ENCODE data around the gene PLOD1. TPM values are rescaled to one million over a fixed set of nuclear protein-coding genes. Genes with fewer than 3 reads are reported as not detected.

PLOD1 gene
- total and polyA plus RNA-seq, 4 donors = 33.5 to 112 (median 79.1) TPM

- H3K36me3 ChIP-seq (ENCODE audit: control insufficient read depth in 4 of 4, insufficient read depth in 4 of 4, low read length in 4 of 4) = peaks cover 4 to 43% (median 8%) of the 10 kb centered on the region in 4 donors
- TF ChIP-seq CTCF (IDR thresholded peaks at IDR 0.05; ENCODE audit: control extremely low read depth, extremely low read depth) = no peak
These were observed 14.9 kb upstream of the PLOD1 start for GRCh38 chr1:11919621-11920020.

GRCh38 chr1:11920239-11920903 lies 14.1 kb upstream of the PLOD1 start:
- peak overlapping the region; percentile 14 to 32 for H3K27ac ChIP-seq (ENCODE audit: low read depth in 1 of 2, low read length in 1 of 2)
- peaks cover 4 to 15% (median 9%) of the 10 kb centered on the region in 5 donors for H3K4me1 ChIP-seq (ENCODE audit: control insufficient read depth in 5 of 5, insufficient read depth in 5 of 5, low read length in 5 of 5)
- TF ChIP-seq CTCF (IDR thresholded peaks at IDR 0.05; ENCODE audit: control extremely low read depth, extremely low read depth) = no peak
- DNase-seq (no peak), ATAC-seq (ENCODE audit: insufficient read depth, low FRiP score) (no peak)
- 75 to 80% methylated on average over 12 of the region's 12 CpGs for WGBS, 2 donors
- no peaks in the 10 kb centered on the region for H3K9me3 ChIP-seq (ENCODE audit: control insufficient read depth in 4 of 4, insufficient read depth in 3 of 4, low read length in 3 of 4)
- H3K27me3 ChIP-seq (ENCODE audit: control insufficient read depth in 3 of 3, insufficient read depth in 3 of 3, low read length in 2 of 3) = no peaks in the 10 kb centered on the region
- H3K36me3 ChIP-seq (ENCODE audit: control insufficient read depth in 4 of 4, insufficient read depth in 4 of 4, low read length in 4 of 4) = peaks cover 4 to 43% (median 8%) of the 10 kb centered on the region in 4 donors
- no peak overlapping the region for H3K9ac ChIP-seq (ENCODE audit: insufficient read depth in 1 of 2, low read length in 2 of 2)
- no peak overlapping the region for H3K4me3 ChIP-seq

More at GRCh38 chr1:11919621-11920020, 14.9 kb upstream of the PLOD1 start:
- DNase-seq = no peak
- H3K4me1 ChIP-seq (ENCODE audit: control insufficient read depth in 5 of 5, insufficient read depth in 5 of 5, low read length in 5 of 5) = peaks cover 1 to 14% (median 5%) of the 10 kb centered on the region in 5 donors
- H3K9me3 ChIP-seq (ENCODE audit: control insufficient read depth in 4 of 4, insufficient read depth in 3 of 4, low read length in 3 of 4) = no peaks in the 10 kb centered on the region
- H3K9ac ChIP-seq (ENCODE audit: insufficient read depth in 1 of 2, low read length in 2 of 2) = no peak overlapping the region
- ATAC-seq (ENCODE audit: insufficient read depth, low FRiP score) = no peak
- no peak overlapping the region for H3K27ac ChIP-seq (ENCODE audit: low read depth in 1 of 2, low read length in 1 of 2)
- 88% methylated on average over 11 of the region's 11 CpGs for WGBS, 2 donors
- H3K27me3 ChIP-seq (ENCODE audit: control insufficient read depth in 3 of 3, insufficient read depth in 3 of 3, low read length in 2 of 3) = no peaks in the 10 kb centered on the region
- H3K4me3 ChIP-seq = no peak overlapping the region

GRCh38 chr1:11921022-11921421 lies 13.5 kb upstream of the PLOD1 start:
- Histone ChIP-seq H3K9ac (ENCODE audit: insufficient read depth in 1 of 2, low read length in 2 of 2) (no peak overlapping the region), H3K36me3 (ENCODE audit: control insufficient read depth in 4 of 4, insufficient read depth in 4 of 4, low read length in 4 of 4) (peaks cover 4 to 43% (median 8%) of the 10 kb centered on the region in 4 donors), H3K4me3 (no peak overlapping the region), H3K9me3 (ENCODE audit: control insufficient read depth in 4 of 4, insufficient read depth in 3 of 4, low read length in 3 of 4) (no peaks in the 10 kb centered on the region), H3K27ac (ENCODE audit: low read depth in 1 of 2, low read length in 1 of 2) (no peak overlapping the region), H3K4me1 (ENCODE audit: control insufficient read depth in 5 of 5, insufficient read depth in 5 of 5, low read length in 5 of 5) (peaks cover 4 to 15% (median 9%) of the 10 kb centered on the region in 5 donors), H3K27me3 (ENCODE audit: control insufficient read depth in 3 of 3, insufficient read depth in 3 of 3, low read length in 2 of 3) (no peaks in the 10 kb centered on the region)
- ATAC-seq (ENCODE audit: insufficient read depth, low FRiP score) = no peak
- 87 to 91% methylated on average over 9 of the region's 9 CpGs for WGBS, 2 donors
- no peak for DNase-seq
- no peak for TF ChIP-seq CTCF (IDR thresholded peaks at IDR 0.05; ENCODE audit: control extremely low read depth, extremely low read depth)

Measured in lung (tissue), 12 donors.